ENCODE data around the gene DPP4. TPM values are rescaled to one million over a fixed set of nuclear protein-coding genes. Genes with fewer than 3 reads are reported as not detected.
"Not testable (repeated sequence)": the region's sequence is repeated elsewhere in the genome, so short reads cannot be mapped to it uniquely, and the experiment has no call there.

Gene DPP4
- total RNA-seq, 1 experiment from 2014 or later = 0.80 TPM

- H3K4me1 ChIP-seq (ENCODE audit: insufficient read depth, low read length, poor library complexity, severe bottlenecking) = no peaks in the 10 kb centered on the region
- no peaks in the 10 kb centered on the region for H3K27me3 ChIP-seq (replicated peaks; ENCODE audit: insufficient read depth, low read depth, low read length, poor library complexity)
- TF ChIP-seq CTCF (conservative IDR thresholded peaks at IDR 0.05; ENCODE audit: low read depth, low read length) (no peak), EZH2 (IDR thresholded peaks at IDR 0.05; ENCODE audit: borderline replicate concordance, low read depth, low read length, poor library complexity, severe bottlenecking) (no peak)
- DNase-seq (ENCODE audit: low spot score) = no peak
- CTCF ChIA-PET = no interaction called here
- POLR2A ChIA-PET (ENCODE audit: low non-redundant PET) = no interaction called here
- H3K4me3 ChIP-seq (ENCODE audit: low read depth, low read length, poor library complexity, severe bottlenecking) = no peak overlapping the region
- H3K9me3 ChIP-seq (ENCODE audit: low read depth, low read length, poor library complexity, severe bottlenecking) = peaks cover 11% of the 10 kb centered on the region
- no peak overlapping the region for H3K27ac ChIP-seq (ENCODE audit: low read depth, low read length, poor library complexity, severe bottlenecking)
- intact Hi-C loops (cut with micrococcal nuclease; ENCODE audit: unreplicated experiment) = no loop called here
- BruUV-seq (replicated peaks) = no TSS peak
- H3K36me3 ChIP-seq (ENCODE audit: insufficient read depth, low read length, poor library complexity, severe bottlenecking) = no peaks in the 10 kb centered on the region
These were observed 20.2 kb downstream of the DPP4 start for GRCh38 chr2:162053808-162054155.

- intact Hi-C loops (cut with micrococcal nuclease; ENCODE audit: unreplicated experiment) = no loop called here
- ChIA-PET CTCF (no interaction called here), POLR2A (ENCODE audit: low non-redundant PET) (no interaction called here)
- no peak overlapping the region for H3K27ac ChIP-seq (ENCODE audit: low read depth, low read length, poor library complexity, severe bottlenecking)
- no peak overlapping the region for H3K4me3 ChIP-seq (ENCODE audit: low read depth, low read length, poor library complexity, severe bottlenecking)
- no TSS peak for BruUV-seq (replicated peaks)
- TF ChIP-seq CTCF (conservative IDR thresholded peaks at IDR 0.05; ENCODE audit: low read depth, low read length) (no peak), EZH2 (IDR thresholded peaks at IDR 0.05; ENCODE audit: borderline replicate concordance, low read depth, low read length, poor library complexity, severe bottlenecking) (no peak)
- H3K36me3 ChIP-seq (ENCODE audit: insufficient read depth, low read length, poor library complexity, severe bottlenecking) = no peaks in the 10 kb centered on the region
- no peak for DNase-seq (ENCODE audit: low spot score)
- H3K4me1 ChIP-seq (ENCODE audit: insufficient read depth, low read length, poor library complexity, severe bottlenecking) = no peaks in the 10 kb centered on the region
- H3K9me3 ChIP-seq (ENCODE audit: low read depth, low read length, poor library complexity, severe bottlenecking) = peaks cover 11% of the 10 kb centered on the region
- H3K27me3 ChIP-seq (replicated peaks; ENCODE audit: insufficient read depth, low read depth, low read length, poor library complexity) = no peaks in the 10 kb centered on the region
These were observed 20.8 kb downstream of the DPP4 start for GRCh38 chr2:162053066-162053807.

- intact Hi-C loops (cut with micrococcal nuclease; ENCODE audit: unreplicated experiment) = no loop called here
- no TSS peak for BruUV-seq (replicated peaks)
- Histone ChIP-seq H3K27ac (ENCODE audit: low read depth, low read length, poor library complexity, severe bottlenecking) (no peak overlapping the region), H3K27me3 (replicated peaks; ENCODE audit: insufficient read depth, low read depth, low read length, poor library complexity) (no peaks in the 10 kb centered on the region), H3K4me1 (ENCODE audit: insufficient read depth, low read length, poor library complexity, severe bottlenecking) (no peaks in the 10 kb centered on the region), H3K36me3 (ENCODE audit: insufficient read depth, low read length, poor library complexity, severe bottlenecking) (no peaks in the 10 kb centered on the region), H3K4me3 (ENCODE audit: low read depth, low read length, poor library complexity, severe bottlenecking) (no peak overlapping the region), H3K9me3 (ENCODE audit: low read depth, low read length, poor library complexity, severe bottlenecking) (no peaks in the 10 kb centered on the region)
- CTCF ChIA-PET = no interaction called here
- DNase-seq (ENCODE audit: low spot score) = no peak
- POLR2A ChIA-PET (ENCODE audit: low non-redundant PET) = no interaction called here
- no peak for TF ChIP-seq CTCF (conservative IDR thresholded peaks at IDR 0.05; ENCODE audit: low read depth, low read length)
- TF ChIP-seq EZH2 (IDR thresholded peaks at IDR 0.05; ENCODE audit: borderline replicate concordance, low read depth, low read length, poor library complexity, severe bottlenecking) = no peak
These were observed 23.5 kb downstream of the DPP4 start for GRCh38 chr2:162050513-162050961.

- H3K36me3 ChIP-seq (ENCODE audit: insufficient read depth, low read length, poor library complexity, severe bottlenecking); H3K9me3 ChIP-seq (ENCODE audit: low read depth, low read length, poor library complexity, severe bottlenecking); H3K27me3 ChIP-seq (replicated peaks; ENCODE audit: insufficient read depth, low read depth, low read length, poor library complexity); intact Hi-C loops (cut with micrococcal nuclease; ENCODE audit: unreplicated experiment); H3K27ac ChIP-seq (ENCODE audit: low read depth, low read length, poor library complexity, severe bottlenecking); H3K4me1 ChIP-seq (ENCODE audit: insufficient read depth, low read length, poor library complexity, severe bottlenecking); CTCF ChIA-PET; H3K4me3 ChIP-seq (ENCODE audit: low read depth, low read length, poor library complexity, severe bottlenecking); POLR2A ChIA-PET (ENCODE audit: low non-redundant PET); DNase-seq (ENCODE audit: low spot score); BruUV-seq (replicated peaks): not testable (repeated sequence)
These were observed 24.9 kb downstream of the DPP4 start for GRCh38 chr2:162049089-162049488.

Data from A673 (cell line).